GM23338 (cell line): ENCODE data around the gene HTT. TPM values are rescaled to one million over a fixed set of nuclear protein-coding genes. Genes with fewer than 3 reads are reported as not detected.

Source experiments
- ATAC-seq: fragments of 200-7000 bp; cut with Tn5 transposase; 3 replicates; pipeline ENCODE4 v1.9.1; 2020
- DNase-seq: peaks from one replicate; pipeline ENCODE4 v3.0.0-alpha.2; 2015; ENCODE audit warnings: low spot score
- H2AFZ ChIP-seq: fragments of 200-600 bp; sonication (generic); 2 replicates; pipeline ENCODE4 v1.8.0; 2016; ENCODE audit warnings: antibody characterized with exemption, mild to moderate bottlenecking, moderate library complexity
- H3F3A ChIP-seq: fragments of 200-600 bp; sonication (generic); replicated peaks from 2 replicates; pipeline ENCODE4 v1.8.0; 2017; ENCODE audit warnings: antibody characterized with exemption, mixed run types, low read depth
- H3K27ac ChIP-seq: fragments of 200-600 bp; sonication (generic); 2 replicates; pipeline ENCODE4 v1.6.1; 2016; ENCODE audit warnings: low read depth
- H3K27me3 ChIP-seq: fragments of 200-600 bp; sonication (generic); 2 replicates; pipeline ENCODE4 v1.8.0; 2016; ENCODE audit warnings: mild to moderate bottlenecking, mixed run types, moderate library complexity; ENCODE audit not compliant: insufficient read depth
- H3K36me3 ChIP-seq: fragments of 200-600 bp; sonication (generic); 2 replicates; pipeline ENCODE4 v1.8.0; 2016; ENCODE audit warnings: mild to moderate bottlenecking; ENCODE audit not compliant: insufficient read depth
- H3K4me1 ChIP-seq: fragments of 200-600 bp; sonication (generic); 2 replicates; pipeline ENCODE4 v1.8.0; 2016; ENCODE audit warnings: mild to moderate bottlenecking, moderate library complexity; ENCODE audit not compliant: insufficient read depth
- H3K4me2 ChIP-seq: fragments of 200-600 bp; sonication (generic); 2 replicates; pipeline ENCODE4 v1.7.1; 2017; ENCODE audit warnings: mixed run types
- H3K4me3 ChIP-seq: fragments of 200-600 bp; sonication (generic); 2 replicates; pipeline ENCODE4 v1.6.1; 2016; ENCODE audit warnings: mixed run types
- H3K79me2 ChIP-seq: fragments of 200-600 bp; sonication (generic); replicated peaks from 2 replicates; pipeline ENCODE4 v1.8.0; 2017; ENCODE audit warnings: mild to moderate bottlenecking; ENCODE audit not compliant: insufficient read depth
- H3K9me2 ChIP-seq: fragments of 200-600 bp; sonication (generic); 2 replicates; pipeline ENCODE4 v1.8.0; 2017; ENCODE audit not compliant: insufficient read depth
- H4K20me1 ChIP-seq: fragments of 200-600 bp; sonication (generic); replicated peaks from 2 replicates; pipeline ENCODE4 v1.8.0; 2017; ENCODE audit warnings: mild to moderate bottlenecking; ENCODE audit not compliant: insufficient read depth
- H3K27ac Mint-ChIP-seq: 2 replicates; pipeline ENCODE4 v1.8.0; 2020; ENCODE audit warnings: inconsistent platforms, mild to moderate bottlenecking, moderate library complexity, mixed read lengths
- H3K27me3 Mint-ChIP-seq: 3 replicates; pipeline ENCODE4 v1.8.0; 2022; ENCODE audit warnings: low read depth, mild to moderate bottlenecking, moderate library complexity, mixed read lengths, inconsistent platforms; ENCODE audit not compliant: insufficient read depth, poor library complexity
- H3K36me3 Mint-ChIP-seq: 3 replicates; pipeline ENCODE4 v1.8.0; 2021; ENCODE audit warnings: low read depth, mild to moderate bottlenecking, inconsistent platforms, moderate library complexity, mixed read lengths
- H3K4me1 Mint-ChIP-seq: 3 replicates; pipeline ENCODE4 v1.8.0; 2020; ENCODE audit warnings: mild to moderate bottlenecking, inconsistent platforms, mixed read lengths
- H3K4me3 Mint-ChIP-seq: 3 replicates; pipeline ENCODE4 v1.8.0; 2021; ENCODE audit warnings: moderate library complexity, mild to moderate bottlenecking, inconsistent platforms, mixed read lengths
- H3K9me3 Mint-ChIP-seq: 3 replicates; pipeline ENCODE4 v1.8.0; 2020; ENCODE audit warnings: moderate library complexity, mild to moderate bottlenecking, inconsistent platforms, mixed read lengths
- CTCF ChIP-seq, 2 experiments: fragments of 200-600 bp in 1 of 2; sonication (generic) in 1 of 2; conservative IDR thresholded peaks; 2 replicates each; pipeline versions ENCODE4 v1.5.1 to v1.6.1; 2016 to 2017; ENCODE audit warnings: antibody characterized with exemption in 2 of 2, low read depth in 2 of 2, mild to moderate bottlenecking in 2 of 2, moderate library complexity in 1 of 2
- EZH2 ChIP-seq: fragments of 200-600 bp; sonication (generic); IDR thresholded peaks from one replicate; pipeline ENCODE4 v1.8.0; 2017; ENCODE audit warnings: antibody characterized with exemption, mild to moderate bottlenecking, low read depth; ENCODE audit not compliant: unreplicated experiment
- EZH2phosphoT487 ChIP-seq: fragments of 200-600 bp; sonication (generic); IDR thresholded peaks from one replicate; pipeline ENCODE4 v1.8.1; 2018; ENCODE audit warnings: antibody characterized with exemption; ENCODE audit not compliant: unreplicated experiment
- JUNB ChIP-seq: IDR thresholded peaks from one replicate; pipeline ENCODE4 v1.6.1; 2016; ENCODE audit warnings: antibody characterized with exemption; ENCODE audit not compliant: unreplicated experiment
- NANOG ChIP-seq: IDR thresholded peaks from 2 replicates; pipeline ENCODE4 v1.6.1; 2016; ENCODE audit warnings: antibody characterized with exemption, borderline replicate concordance
- STAT1 ChIP-seq: IDR thresholded peaks from one replicate; pipeline ENCODE4 v1.6.1; 2016; ENCODE audit warnings: antibody characterized with exemption; ENCODE audit not compliant: unreplicated experiment
- ZNF331 ChIP-seq: fragments of 250-450 bp; sonication (Bioruptor Pico); IDR thresholded peaks from 2 replicates; pipeline ENCODE4 v1.5.0; 2020; ENCODE audit warnings: low read depth, mild to moderate bottlenecking, moderate library complexity
- polyA plus RNA-seq: library from polyadenylated mRNA; unstranded; fragments of >200 nt; fragmentation: Nextera tagmentation; extraction: Ambion mirVana; gene quantifications from 2 replicates; pipeline ENCODE4 v1.2.1, GENCODE V29; 2016
- total RNA-seq: library from RNA; depleted of rRNA; stranded (reverse); fragments of >200 nt; shearing (Covaris generic); gene quantifications from 2 replicates; pipeline ENCODE4 v1.2.3, GENCODE V29; 2014
- TF ChIP-seq, protein P1 (sequence below): fragments of 250-450 bp; sonication (Bioruptor Pico); IDR thresholded peaks from 2 replicates; pipeline ENCODE4 v1.5.0; 2020; ENCODE audit warnings: mild to moderate bottlenecking, moderate library complexity
- TF ChIP-seq, protein P2 (sequence below): IDR thresholded peaks from one replicate; pipeline ENCODE4 v1.6.1; 2018; ENCODE audit warnings: antibody characterized with exemption; ENCODE audit not compliant: unreplicated experiment

Gene HTT
- total and polyA plus RNA-seq, 2 experiments from 2014 or later: 26.6 to 67.7 TPM

- TF ChIP-seq, protein P1, sequence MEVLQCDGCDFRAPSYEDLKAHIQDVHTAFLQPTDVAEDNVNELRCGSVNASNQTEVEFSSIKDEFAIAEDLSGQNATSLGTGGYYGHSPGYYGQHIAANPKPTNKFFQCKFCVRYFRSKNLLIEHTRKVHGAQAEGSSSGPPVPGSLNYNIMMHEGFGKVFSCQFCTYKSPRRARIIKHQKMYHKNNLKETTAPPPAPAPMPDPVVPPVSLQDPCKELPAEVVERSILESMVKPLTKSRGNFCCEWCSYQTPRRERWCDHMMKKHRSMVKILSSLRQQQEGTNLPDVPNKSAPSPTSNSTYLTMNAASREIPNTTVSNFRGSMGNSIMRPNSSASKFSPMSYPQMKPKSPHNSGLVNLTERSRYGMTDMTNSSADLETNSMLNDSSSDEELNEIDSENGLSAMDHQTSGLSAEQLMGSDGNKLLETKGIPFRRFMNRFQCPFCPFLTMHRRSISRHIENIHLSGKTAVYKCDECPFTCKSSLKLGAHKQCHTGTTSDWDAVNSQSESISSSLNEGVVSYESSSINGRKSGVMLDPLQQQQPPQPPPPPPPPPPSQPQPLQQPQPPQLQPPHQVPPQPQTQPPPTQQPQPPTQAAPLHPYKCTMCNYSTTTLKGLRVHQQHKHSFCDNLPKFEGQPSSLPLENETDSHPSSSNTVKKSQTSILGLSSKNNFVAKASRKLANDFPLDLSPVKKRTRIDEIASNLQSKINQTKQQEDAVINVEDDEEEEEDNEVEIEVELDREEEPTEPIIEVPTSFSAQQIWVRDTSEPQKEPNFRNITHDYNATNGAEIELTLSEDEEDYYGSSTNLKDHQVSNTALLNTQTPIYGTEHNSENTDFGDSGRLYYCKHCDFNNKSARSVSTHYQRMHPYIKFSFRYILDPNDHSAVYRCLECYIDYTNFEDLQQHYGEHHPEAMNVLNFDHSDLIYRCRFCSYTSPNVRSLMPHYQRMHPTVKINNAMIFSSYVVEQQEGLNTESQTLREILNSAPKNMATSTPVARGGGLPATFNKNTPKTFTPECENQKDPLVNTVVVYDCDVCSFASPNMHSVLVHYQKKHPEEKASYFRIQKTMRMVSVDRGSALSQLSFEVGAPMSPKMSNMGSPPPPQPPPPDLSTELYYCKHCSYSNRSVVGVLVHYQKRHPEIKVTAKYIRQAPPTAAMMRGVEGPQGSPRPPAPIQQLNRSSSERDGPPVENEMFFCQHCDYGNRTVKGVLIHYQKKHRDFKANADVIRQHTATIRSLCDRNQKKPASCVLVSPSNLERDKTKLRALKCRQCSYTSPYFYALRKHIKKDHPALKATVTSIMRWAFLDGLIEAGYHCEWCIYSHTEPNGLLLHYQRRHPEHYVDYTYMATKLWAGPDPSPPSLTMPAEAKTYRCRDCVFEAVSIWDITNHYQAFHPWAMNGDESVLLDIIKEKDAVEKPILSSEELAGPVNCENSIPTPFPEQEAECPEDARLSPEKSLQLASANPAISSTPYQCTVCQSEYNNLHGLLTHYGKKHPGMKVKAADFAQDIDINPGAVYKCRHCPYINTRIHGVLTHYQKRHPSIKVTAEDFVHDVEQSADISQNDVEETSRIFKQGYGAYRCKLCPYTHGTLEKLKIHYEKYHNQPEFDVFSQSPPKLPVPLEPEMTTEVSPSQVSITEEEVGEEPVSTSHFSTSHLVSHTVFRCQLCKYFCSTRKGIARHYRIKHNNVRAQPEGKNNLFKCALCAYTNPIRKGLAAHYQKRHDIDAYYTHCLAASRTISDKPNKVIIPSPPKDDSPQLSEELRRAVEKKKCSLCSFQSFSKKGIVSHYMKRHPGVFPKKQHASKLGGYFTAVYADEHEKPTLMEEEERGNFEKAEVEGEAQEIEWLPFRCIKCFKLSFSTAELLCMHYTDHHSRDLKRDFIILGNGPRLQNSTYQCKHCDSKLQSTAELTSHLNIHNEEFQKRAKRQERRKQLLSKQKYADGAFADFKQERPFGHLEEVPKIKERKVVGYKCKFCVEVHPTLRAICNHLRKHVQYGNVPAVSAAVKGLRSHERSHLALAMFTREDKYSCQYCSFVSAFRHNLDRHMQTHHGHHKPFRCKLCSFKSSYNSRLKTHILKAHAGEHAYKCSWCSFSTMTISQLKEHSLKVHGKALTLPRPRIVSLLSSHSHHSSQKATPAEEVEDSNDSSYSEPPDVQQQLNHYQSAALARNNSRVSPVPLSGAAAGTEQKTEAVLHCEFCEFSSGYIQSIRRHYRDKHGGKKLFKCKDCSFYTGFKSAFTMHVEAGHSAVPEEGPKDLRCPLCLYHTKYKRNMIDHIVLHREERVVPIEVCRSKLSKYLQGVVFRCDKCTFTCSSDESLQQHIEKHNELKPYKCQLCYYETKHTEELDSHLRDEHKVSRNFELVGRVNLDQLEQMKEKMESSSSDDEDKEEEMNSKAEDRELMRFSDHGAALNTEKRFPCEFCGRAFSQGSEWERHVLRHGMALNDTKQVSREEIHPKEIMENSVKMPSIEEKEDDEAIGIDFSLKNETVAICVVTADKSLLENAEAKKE (CRISPR knock-in tag): no peak
- no peak for TF ChIP-seq EZH2
- TF ChIP-seq EZH2phosphoT487: no peak
- TF ChIP-seq, protein P2, sequence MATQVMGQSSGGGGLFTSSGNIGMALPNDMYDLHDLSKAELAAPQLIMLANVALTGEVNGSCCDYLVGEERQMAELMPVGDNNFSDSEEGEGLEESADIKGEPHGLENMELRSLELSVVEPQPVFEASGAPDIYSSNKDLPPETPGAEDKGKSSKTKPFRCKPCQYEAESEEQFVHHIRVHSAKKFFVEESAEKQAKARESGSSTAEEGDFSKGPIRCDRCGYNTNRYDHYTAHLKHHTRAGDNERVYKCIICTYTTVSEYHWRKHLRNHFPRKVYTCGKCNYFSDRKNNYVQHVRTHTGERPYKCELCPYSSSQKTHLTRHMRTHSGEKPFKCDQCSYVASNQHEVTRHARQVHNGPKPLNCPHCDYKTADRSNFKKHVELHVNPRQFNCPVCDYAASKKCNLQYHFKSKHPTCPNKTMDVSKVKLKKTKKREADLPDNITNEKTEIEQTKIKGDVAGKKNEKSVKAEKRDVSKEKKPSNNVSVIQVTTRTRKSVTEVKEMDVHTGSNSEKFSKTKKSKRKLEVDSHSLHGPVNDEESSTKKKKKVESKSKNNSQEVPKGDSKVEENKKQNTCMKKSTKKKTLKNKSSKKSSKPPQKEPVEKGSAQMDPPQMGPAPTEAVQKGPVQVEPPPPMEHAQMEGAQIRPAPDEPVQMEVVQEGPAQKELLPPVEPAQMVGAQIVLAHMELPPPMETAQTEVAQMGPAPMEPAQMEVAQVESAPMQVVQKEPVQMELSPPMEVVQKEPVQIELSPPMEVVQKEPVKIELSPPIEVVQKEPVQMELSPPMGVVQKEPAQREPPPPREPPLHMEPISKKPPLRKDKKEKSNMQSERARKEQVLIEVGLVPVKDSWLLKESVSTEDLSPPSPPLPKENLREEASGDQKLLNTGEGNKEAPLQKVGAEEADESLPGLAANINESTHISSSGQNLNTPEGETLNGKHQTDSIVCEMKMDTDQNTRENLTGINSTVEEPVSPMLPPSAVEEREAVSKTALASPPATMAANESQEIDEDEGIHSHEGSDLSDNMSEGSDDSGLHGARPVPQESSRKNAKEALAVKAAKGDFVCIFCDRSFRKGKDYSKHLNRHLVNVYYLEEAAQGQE: no peak
- TF ChIP-seq JUNB: no peak
Measured at GRCh38 chr4:3107691-3108121, 33.2 kb downstream of the HTT start (continued).

DNA sequence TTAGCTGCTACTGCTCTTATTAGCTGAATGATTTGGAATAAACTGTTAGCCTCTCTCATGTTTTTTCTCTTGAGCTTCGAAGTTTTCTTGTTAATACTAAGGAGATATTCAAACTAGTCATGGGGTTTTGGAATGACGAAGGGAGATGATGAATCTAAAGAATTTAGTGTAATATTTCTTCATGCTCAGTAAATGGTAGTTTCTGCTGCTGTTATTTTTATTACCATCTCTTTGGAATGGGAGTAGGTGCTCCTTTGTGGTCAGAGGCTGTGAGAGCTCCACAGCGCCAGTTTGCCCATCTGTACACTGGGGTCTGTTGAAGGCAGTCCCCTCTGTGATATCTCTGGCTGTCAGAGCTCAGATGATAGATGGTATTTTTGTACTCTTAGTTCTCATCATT, 33.7 kb downstream of the HTT start:
- Histone ChIP-seq H3K4me2 (no peak overlapping the region), H3K27ac (no peak overlapping the region), H3K4me3 (no peak overlapping the region), H2AFZ (no peak overlapping the region), H3K4me1 (no peaks in the 10 kb centered on the region), H3K9me2 (no peaks in the 10 kb centered on the region), H3F3A (no peaks in the 10 kb centered on the region; the same call in 1 of the 2 replicates), H3K79me2 (peaks cover 43% of the 10 kb centered on the region), H4K20me1 (peaks cover 17% of the 10 kb centered on the region; the same call in 1 of the 2 replicates), H3K27me3 (no peaks in the 10 kb centered on the region), H3K36me3 (peaks cover 38% of the 10 kb centered on the region)
- no peak for ATAC-seq
- H3K9me3 Mint-ChIP-seq: no peaks in the 10 kb centered on the region
- H3K36me3 Mint-ChIP-seq: peaks cover 75% of the 10 kb centered on the region
- H3K4me1 Mint-ChIP-seq: peaks cover 5% of the 10 kb centered on the region; the same call in 2 of the 3 replicates
- DNase-seq: no peak
- no peak overlapping the region for H3K27ac Mint-ChIP-seq
- no peaks in the 10 kb centered on the region for H3K27me3 Mint-ChIP-seq
- H3K4me3 Mint-ChIP-seq: no peak overlapping the region
- TF ChIP-seq ZNF331 (CRISPR knock-in tag) (no peak), CTCF (conservative IDR thresholded peaks at IDR 0.05; ENCODE audit: low read depth in 2 of 2) (no peak), EZH2 (no peak), EZH2phosphoT487 (no peak), STAT1 (no peak), JUNB (no peak), NANOG (no peak)
- TF ChIP-seq, protein P2: no peak
